ENCODE measurements around the gene RCAN3.

GRCh38 chr1:24575905-24576587 is 73.4 kb downstream of the RCAN3 start:
- TF ChIP-seq CTCF (IDR thresholded peaks at IDR 0.05), result no peak
- no peak for TF ChIP-seq POLR2AphosphoS5 (IDR thresholded peaks at IDR 0.05)
- no peak for TF ChIP-seq POLR2A (IDR thresholded peaks at IDR 0.05)
- TF ChIP-seq EP300 (IDR thresholded peaks at IDR 0.05), result no peak

All from sigmoid colon (tissue), 4 donors.